ENCODE measurements around the gene PIP5K1B. TPM values are rescaled to one million over a fixed set of nuclear protein-coding genes. Genes with fewer than 3 reads are reported as not detected.
A peak's percentile ranks its signal among the peaks of the same experiment; 100 is the strongest.

The PIP5K1B gene
- total and polyA plus RNA-seq, 2 of the 13 experiments (the other 11 are each of a cell fraction or from before 2014, with no cell fraction given) = 15.8 to 17.5 TPM

DNA sequence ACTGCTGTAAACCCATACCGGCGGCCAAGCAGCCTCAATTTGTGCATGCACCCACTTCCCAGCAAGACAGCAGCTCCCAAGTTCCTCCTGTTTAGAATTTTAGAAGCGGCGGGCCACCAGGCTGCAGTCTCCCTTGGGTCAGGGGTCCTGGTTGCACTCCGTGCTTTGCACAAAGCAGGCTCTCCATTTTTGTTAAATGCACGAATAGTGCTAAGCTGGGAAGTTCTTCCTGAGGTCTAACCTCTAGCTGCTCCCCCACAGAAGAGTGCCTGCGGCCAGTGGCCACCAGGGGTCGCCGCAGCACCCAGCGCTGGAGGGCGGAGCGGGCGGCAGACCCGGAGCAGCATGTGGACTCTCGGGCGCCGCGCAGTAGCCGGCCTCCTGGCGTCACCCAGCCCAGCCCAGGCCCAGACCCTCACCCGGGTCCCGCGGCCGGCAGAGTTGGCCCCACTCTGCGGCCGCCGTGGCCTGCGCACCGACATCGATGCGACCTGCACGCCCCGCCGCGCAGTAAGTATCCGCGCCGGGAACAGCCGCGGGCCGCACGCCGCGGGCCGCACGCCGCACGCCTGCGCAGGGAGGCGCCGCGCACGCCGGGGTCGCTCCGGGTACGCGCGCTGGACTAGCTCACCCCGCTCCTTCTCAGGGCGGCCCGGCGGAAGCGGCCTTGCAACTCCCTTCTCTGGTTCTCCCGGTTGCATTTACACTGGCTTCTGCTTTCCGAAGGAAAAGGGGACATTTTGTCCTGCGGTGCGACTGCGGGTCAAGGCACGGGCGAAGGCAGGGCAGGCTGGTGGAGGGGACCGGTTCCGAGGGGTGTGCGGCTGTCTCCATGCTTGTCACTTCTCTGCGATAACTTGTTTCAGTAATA, 330.6 kb downstream of the PIP5K1B start, which contains the start of gene FXN (continued):
- no peak for TF ChIP-seq ZNF577 (CRISPR knock-in tag; IDR thresholded peaks at IDR 0.05; ENCODE audit: borderline replicate concordance, low read depth)
- TF ChIP-seq PCBP2 (optimal IDR thresholded peaks at IDR 0.05; ENCODE audit: low read depth, low read length, poor library complexity, severe bottlenecking) = no peak
- TF ChIP-seq, protein P1, sequence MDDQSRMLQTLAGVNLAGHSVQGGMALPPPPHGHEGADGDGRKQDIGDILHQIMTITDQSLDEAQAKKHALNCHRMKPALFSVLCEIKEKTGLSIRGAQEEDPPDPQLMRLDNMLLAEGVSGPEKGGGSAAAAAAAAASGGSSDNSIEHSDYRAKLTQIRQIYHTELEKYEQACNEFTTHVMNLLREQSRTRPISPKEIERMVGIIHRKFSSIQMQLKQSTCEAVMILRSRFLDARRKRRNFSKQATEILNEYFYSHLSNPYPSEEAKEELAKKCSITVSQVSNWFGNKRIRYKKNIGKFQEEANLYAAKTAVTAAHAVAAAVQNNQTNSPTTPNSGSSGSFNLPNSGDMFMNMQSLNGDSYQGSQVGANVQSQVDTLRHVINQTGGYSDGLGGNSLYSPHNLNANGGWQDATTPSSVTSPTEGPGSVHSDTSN (CRISPR knock-in tag; IDR thresholded peaks at IDR 0.05; ENCODE audit: borderline replicate concordance) = no peak; the same call in 1 of the 2 replicates
- TF ChIP-seq PCBP1 (IDR thresholded peaks at IDR 0.05; ENCODE audit: borderline replicate concordance, low read depth, low read length) = 0 out of 2 replicates have a peak, but pooled peaks have one; percentile 76
- TF ChIP-seq ZNF143 (CRISPR knock-in tag; IDR thresholded peaks at IDR 0.05) = no peak
- TF ChIP-seq ZNF652 (CRISPR knock-in tag; IDR thresholded peaks at IDR 0.05; ENCODE audit: borderline replicate concordance, low read depth) = no peak
- TF ChIP-seq BCL6 (CRISPR knock-in tag; IDR thresholded peaks at IDR 0.05) = 0 out of 2 replicates have a peak, but pooled peaks have one; percentile 33
- peak; percentile 65 for TF ChIP-seq RXRA (CRISPR knock-in tag; IDR thresholded peaks at IDR 0.05)
- peak; percentile 94 for TF ChIP-seq ZFX (CRISPR knock-in tag; IDR thresholded peaks at IDR 0.05; ENCODE audit: low read depth)
- TF ChIP-seq, protein P2, sequence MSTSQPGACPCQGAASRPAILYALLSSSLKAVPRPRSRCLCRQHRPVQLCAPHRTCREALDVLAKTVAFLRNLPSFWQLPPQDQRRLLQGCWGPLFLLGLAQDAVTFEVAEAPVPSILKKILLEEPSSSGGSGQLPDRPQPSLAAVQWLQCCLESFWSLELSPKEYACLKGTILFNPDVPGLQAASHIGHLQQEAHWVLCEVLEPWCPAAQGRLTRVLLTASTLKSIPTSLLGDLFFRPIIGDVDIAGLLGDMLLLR (CRISPR knock-in tag; IDR thresholded peaks at IDR 0.05) = no peak; the same call in 1 of the 2 replicates
- TF ChIP-seq, protein P3, sequence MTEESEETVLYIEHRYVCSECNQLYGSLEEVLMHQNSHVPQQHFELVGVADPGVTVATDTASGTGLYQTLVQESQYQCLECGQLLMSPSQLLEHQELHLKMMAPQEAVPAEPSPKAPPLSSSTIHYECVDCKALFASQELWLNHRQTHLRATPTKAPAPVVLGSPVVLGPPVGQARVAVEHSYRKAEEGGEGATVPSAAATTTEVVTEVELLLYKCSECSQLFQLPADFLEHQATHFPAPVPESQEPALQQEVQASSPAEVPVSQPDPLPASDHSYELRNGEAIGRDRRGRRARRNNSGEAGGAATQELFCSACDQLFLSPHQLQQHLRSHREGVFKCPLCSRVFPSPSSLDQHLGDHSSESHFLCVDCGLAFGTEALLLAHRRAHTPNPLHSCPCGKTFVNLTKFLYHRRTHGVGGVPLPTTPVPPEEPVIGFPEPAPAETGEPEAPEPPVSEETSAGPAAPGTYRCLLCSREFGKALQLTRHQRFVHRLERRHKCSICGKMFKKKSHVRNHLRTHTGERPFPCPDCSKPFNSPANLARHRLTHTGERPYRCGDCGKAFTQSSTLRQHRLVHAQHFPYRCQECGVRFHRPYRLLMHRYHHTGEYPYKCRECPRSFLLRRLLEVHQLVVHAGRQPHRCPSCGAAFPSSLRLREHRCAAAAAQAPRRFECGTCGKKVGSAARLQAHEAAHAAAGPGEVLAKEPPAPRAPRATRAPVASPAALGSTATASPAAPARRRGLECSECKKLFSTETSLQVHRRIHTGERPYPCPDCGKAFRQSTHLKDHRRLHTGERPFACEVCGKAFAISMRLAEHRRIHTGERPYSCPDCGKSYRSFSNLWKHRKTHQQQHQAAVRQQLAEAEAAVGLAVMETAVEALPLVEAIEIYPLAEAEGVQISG (CRISPR knock-in tag; IDR thresholded peaks at IDR 0.05) = peak; percentile 65
- TF ChIP-seq ELF3 (CRISPR knock-in tag; IDR thresholded peaks at IDR 0.05) = no peak
- TF ChIP-seq PHF21A (CRISPR knock-in tag; IDR thresholded peaks at IDR 0.05) = peak; percentile 27; the same call in 1 of the 2 replicates
- TF ChIP-seq MAZ (IDR thresholded peaks at IDR 0.05; ENCODE audit: borderline replicate concordance, low read depth, low read length) = no peak; the same call in 1 of the 2 replicates
- TF ChIP-seq MAZ (CRISPR knock-in tag; IDR thresholded peaks at IDR 0.05; ENCODE audit: low read depth) = peak; percentile 86; the same call in 1 of the 2 replicates
- peak; percentile 81; the same call in 1 of the 2 replicates for TF ChIP-seq MXD4 (CRISPR knock-in tag; IDR thresholded peaks at IDR 0.05)
- TF ChIP-seq KLF9 (CRISPR knock-in tag; IDR thresholded peaks at IDR 0.05; ENCODE audit: low read depth) = no peak
- no peak for TF ChIP-seq SSRP1 (CRISPR knock-in tag; IDR thresholded peaks at IDR 0.05)
- no peak for TF ChIP-seq NFIB (CRISPR knock-in tag; IDR thresholded peaks at IDR 0.05; ENCODE audit: borderline replicate concordance)
- TF ChIP-seq, protein P4, sequence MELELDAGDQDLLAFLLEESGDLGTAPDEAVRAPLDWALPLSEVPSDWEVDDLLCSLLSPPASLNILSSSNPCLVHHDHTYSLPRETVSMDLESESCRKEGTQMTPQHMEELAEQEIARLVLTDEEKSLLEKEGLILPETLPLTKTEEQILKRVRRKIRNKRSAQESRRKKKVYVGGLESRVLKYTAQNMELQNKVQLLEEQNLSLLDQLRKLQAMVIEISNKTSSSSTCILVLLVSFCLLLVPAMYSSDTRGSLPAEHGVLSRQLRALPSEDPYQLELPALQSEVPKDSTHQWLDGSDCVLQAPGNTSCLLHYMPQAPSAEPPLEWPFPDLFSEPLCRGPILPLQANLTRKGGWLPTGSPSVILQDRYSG (CRISPR knock-in tag; IDR thresholded peaks at IDR 0.05) = 0 out of 2 replicates have a peak, but pooled peaks have one; percentile 42
- no peak for TF ChIP-seq ZEB1 (IDR thresholded peaks at IDR 0.05; ENCODE audit: insufficient replicate concordance, low read depth)
- TF ChIP-seq THAP11 (CRISPR knock-in tag; IDR thresholded peaks at IDR 0.05) = peak; percentile 68
- TF ChIP-seq EZH2 (conservative IDR thresholded peaks at IDR 0.05; ENCODE audit: low read depth, low read length) = no peak
- 0 out of 2 replicates have a peak, but pooled peaks have one; percentile 64 for TF ChIP-seq GTF3A (CRISPR knock-in tag; conservative IDR thresholded peaks at IDR 0.05)
